Measurements from ENCODE around the gene PYGM.

DNA sequence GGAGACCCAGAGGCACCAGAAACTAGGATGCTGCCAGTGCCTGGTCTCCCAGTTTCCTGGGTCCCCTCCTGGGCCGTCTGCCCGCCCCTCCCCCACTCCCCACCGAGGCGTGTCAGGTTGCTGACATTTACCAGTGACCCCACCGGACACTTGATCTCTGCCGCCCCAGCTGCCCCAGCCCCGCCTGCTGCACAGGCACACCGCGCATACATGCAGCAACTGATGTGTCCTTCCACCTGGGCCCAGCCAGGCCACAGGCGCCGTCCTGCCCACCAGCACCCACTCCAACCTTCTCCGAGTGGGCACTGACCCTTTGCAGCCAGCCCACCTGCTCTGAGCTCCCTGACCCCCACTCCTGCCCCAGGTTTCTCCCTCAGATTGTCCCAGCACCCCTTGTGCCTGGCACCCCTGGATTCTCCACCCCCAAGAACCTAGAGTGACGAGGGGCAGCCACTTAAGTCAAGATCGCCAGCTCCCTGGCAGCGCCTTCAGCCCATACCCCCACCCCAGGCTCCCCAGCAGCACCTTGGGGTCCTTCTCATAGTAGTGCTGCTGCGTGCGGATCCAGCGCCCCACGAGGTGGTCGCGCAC, 548 bp downstream of the PYGM start:
- TF ChIP-seq, protein P1, sequence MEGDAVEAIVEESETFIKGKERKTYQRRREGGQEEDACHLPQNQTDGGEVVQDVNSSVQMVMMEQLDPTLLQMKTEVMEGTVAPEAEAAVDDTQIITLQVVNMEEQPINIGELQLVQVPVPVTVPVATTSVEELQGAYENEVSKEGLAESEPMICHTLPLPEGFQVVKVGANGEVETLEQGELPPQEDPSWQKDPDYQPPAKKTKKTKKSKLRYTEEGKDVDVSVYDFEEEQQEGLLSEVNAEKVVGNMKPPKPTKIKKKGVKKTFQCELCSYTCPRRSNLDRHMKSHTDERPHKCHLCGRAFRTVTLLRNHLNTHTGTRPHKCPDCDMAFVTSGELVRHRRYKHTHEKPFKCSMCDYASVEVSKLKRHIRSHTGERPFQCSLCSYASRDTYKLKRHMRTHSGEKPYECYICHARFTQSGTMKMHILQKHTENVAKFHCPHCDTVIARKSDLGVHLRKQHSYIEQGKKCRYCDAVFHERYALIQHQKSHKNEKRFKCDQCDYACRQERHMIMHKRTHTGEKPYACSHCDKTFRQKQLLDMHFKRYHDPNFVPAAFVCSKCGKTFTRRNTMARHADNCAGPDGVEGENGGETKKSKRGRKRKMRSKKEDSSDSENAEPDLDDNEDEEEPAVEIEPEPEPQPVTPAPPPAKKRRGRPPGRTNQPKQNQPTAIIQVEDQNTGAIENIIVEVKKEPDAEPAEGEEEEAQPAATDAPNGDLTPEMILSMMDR (IDR thresholded peaks at IDR 0.05): no peak
- no peak for TF ChIP-seq POLR2A (IDR thresholded peaks at IDR 0.05)

Data from testis (tissue), 2 donors.